Smooth muscle cell (in vitro differentiated cells): ENCODE measurements around the gene TTLL9. TPM values are rescaled to one million over a fixed set of nuclear protein-coding genes. Genes with fewer than 3 reads are reported as not detected.

Source experiments
- DNase-seq: peaks from one replicate; lab custom pipeline; 2025; ENCODE audit not compliant: unreplicated experiment; lab: John Stamatoyannopoulos, UW
- H2AFZ ChIP-seq: fragments of 200-600 bp; sonication (generic); 2 replicates; pipeline ENCODE4 v1.6.0; 2016; ENCODE audit warnings: antibody characterized with exemption, low read depth, mild to moderate bottlenecking
- H3F3A ChIP-seq: fragments of 200-600 bp; sonication (generic); 2 replicates; pipeline ENCODE4 v1.6.0; 2017; ENCODE audit warnings: antibody characterized with exemption, low read depth
- H3K27ac ChIP-seq: fragments of 200-600 bp; sonication (generic); 2 replicates; pipeline ENCODE4 v1.5.1; 2016; ENCODE audit warnings: low read depth, mild to moderate bottlenecking
- H3K27me3 ChIP-seq: fragments of 200-600 bp; sonication (generic); 2 replicates; pipeline ENCODE4 v1.6.1; 2016; ENCODE audit warnings: low read depth, mild to moderate bottlenecking
- H3K36me3 ChIP-seq: fragments of 200-600 bp; sonication (generic); 2 replicates; pipeline ENCODE4 v1.5.1; 2016; ENCODE audit warnings: low read depth
- H3K4me1 ChIP-seq: fragments of 200-600 bp; sonication (generic); 2 replicates; pipeline ENCODE4 v1.5.1; 2016; ENCODE audit warnings: low read depth
- H3K4me2 ChIP-seq: fragments of 200-600 bp; sonication (generic); 2 replicates; pipeline ENCODE4 v1.6.0; 2016; ENCODE audit warnings: mild to moderate bottlenecking
- H3K4me3 ChIP-seq: fragments of 200-600 bp; sonication (generic); 2 replicates; pipeline ENCODE4 v1.5.1; 2016; ENCODE audit warnings: mild to moderate bottlenecking
- H3K79me2 ChIP-seq: fragments of 200-600 bp; sonication (generic); 2 replicates; pipeline ENCODE4 v1.6.0; 2016; ENCODE audit warnings: low read depth, mild to moderate bottlenecking
- H3K9ac ChIP-seq: fragments of 200-600 bp; sonication (generic); 2 replicates; pipeline ENCODE4 v1.6.0; 2016; ENCODE audit warnings: low read depth
- H3K9me3 ChIP-seq: fragments of 200-600 bp; sonication (generic); replicated peaks from 2 replicates; pipeline ENCODE4 v1.5.1; 2016; ENCODE audit warnings: low read depth
- H4K20me1 ChIP-seq: fragments of 200-600 bp; sonication (generic); 2 replicates; pipeline ENCODE4 v1.6.0; 2016; ENCODE audit warnings: low read depth
- CTCF ChIP-seq: fragments of 200-600 bp; sonication (generic); IDR thresholded peaks from 2 replicates; pipeline ENCODE4 v1.5.1; 2017; ENCODE audit warnings: borderline replicate concordance, mild to moderate bottlenecking, antibody characterized with exemption; ENCODE audit not compliant: insufficient read depth, poor library complexity, severe bottlenecking
- WGBS: methylation state at CpG from one replicate; pipeline ENCODE4 v1.1.7; 2016; ENCODE audit warnings: low lambda C conversion rate; 5-methylcytosine and 5-hydroxymethylcytosine counted together
- polyA plus RNA-seq: library from polyadenylated mRNA; unstranded; fragments of >200 nt; fragmentation: Nextera tagmentation; extraction: Ambion mirVana; gene quantifications from 2 replicates; pipeline ENCODE4 v1.2.1, GENCODE V29; 2016
- total RNA-seq: library from RNA; depleted of rRNA; stranded (reverse); fragments of >200 nt; gene quantifications from 2 replicates; pipeline ENCODE4 v1.2.3, GENCODE V29; 2014

Gene TTLL9
- total and polyA plus RNA-seq, 2 experiments from 2014 or later: 0.13 TPM; not detected in 1

- Histone ChIP-seq H3K4me3 (no peak overlapping the region), H3K79me2 (no peaks in the 10 kb centered on the region), H3K4me2 (no peak overlapping the region), H3K9ac (no peak overlapping the region), H3K36me3 (no peaks in the 10 kb centered on the region), H4K20me1 (no peaks in the 10 kb centered on the region), H3K27ac (no peak overlapping the region), H3K9me3 (no peaks in the 10 kb centered on the region), H2AFZ (no peak overlapping the region), H3K4me1 (no peaks in the 10 kb centered on the region), H3K27me3 (peaks cover 79% of the 10 kb centered on the region), H3F3A (no peaks in the 10 kb centered on the region)
- WGBS: 80% methylated on average over 7 of the region's 7 CpGs
- no peak for TF ChIP-seq CTCF
- DNase-seq: no peak
These were observed 17.0 kb upstream of the TTLL9 start for GRCh38 chr20:31853481-31853880.

GRCh38 chr20:31856516-31856915, 13.9 kb upstream of the TTLL9 start:
- H3F3A ChIP-seq: no peaks in the 10 kb centered on the region
- no peak overlapping the region for H2AFZ ChIP-seq
- H3K27me3 ChIP-seq: peaks cover 51% of the 10 kb centered on the region
- H3K9me3 ChIP-seq: no peaks in the 10 kb centered on the region
- H3K4me2 ChIP-seq: no peak overlapping the region
- H3K79me2 ChIP-seq: no peaks in the 10 kb centered on the region
- DNase-seq: no peak
- WGBS: 72% methylated on average over 3 of the region's 3 CpGs
- H3K4me3 ChIP-seq: no peak overlapping the region
- no peak overlapping the region for H3K9ac ChIP-seq
- no peak overlapping the region for H3K27ac ChIP-seq
- no peak for TF ChIP-seq CTCF
- no peaks in the 10 kb centered on the region for H4K20me1 ChIP-seq
- H3K4me1 ChIP-seq: peaks cover 12% of the 10 kb centered on the region
- no peaks in the 10 kb centered on the region for H3K36me3 ChIP-seq

- peaks cover 12% of the 10 kb centered on the region for H3K4me1 ChIP-seq
- no peaks in the 10 kb centered on the region for H3F3A ChIP-seq
- no peaks in the 10 kb centered on the region for H3K9me3 ChIP-seq
- DNase-seq: no peak
- H4K20me1 ChIP-seq: no peaks in the 10 kb centered on the region
- H3K4me3 ChIP-seq: no peak overlapping the region
- no peak overlapping the region for H3K27ac ChIP-seq
- H3K27me3 ChIP-seq: peaks cover 50% of the 10 kb centered on the region
- TF ChIP-seq CTCF: no peak
- no peak overlapping the region for H3K9ac ChIP-seq
- H3K36me3 ChIP-seq: no peaks in the 10 kb centered on the region
- no peaks in the 10 kb centered on the region for H3K79me2 ChIP-seq
- no peak overlapping the region for H3K4me2 ChIP-seq
- H2AFZ ChIP-seq: no peak overlapping the region
- WGBS: 76% methylated on average over 15 of the region's 15 CpGs
These were observed 12.3 kb upstream of the TTLL9 start for GRCh38 chr20:31857861-31858759.

- Histone ChIP-seq H3F3A (no peaks in the 10 kb centered on the region), H3K79me2 (no peaks in the 10 kb centered on the region), H3K36me3 (no peaks in the 10 kb centered on the region), H2AFZ (no peak overlapping the region), H3K4me1 (peaks cover 12% of the 10 kb centered on the region), H3K27ac (no peak overlapping the region), H4K20me1 (no peaks in the 10 kb centered on the region), H3K27me3 (peaks cover 50% of the 10 kb centered on the region), H3K9me3 (no peaks in the 10 kb centered on the region), H3K4me3 (no peak overlapping the region), H3K4me2 (no peak overlapping the region), H3K9ac (no peak overlapping the region)
- TF ChIP-seq CTCF: no peak
- no peak for DNase-seq
- 83% methylated on average over 3 of the region's 3 CpGs for WGBS
These were observed 11.7 kb upstream of the TTLL9 start for GRCh38 chr20:31858760-31859083.
